Suprapubic skin (tissue), 4 donors: ENCODE measurements around the gene NFATC3.

Experiments used
- CTCF ChIP-seq, 2 donors: fragments of 200-600 bp in 1 of 2; fragments of 450-650 bp in 1 of 2; sonication (generic) in 1 of 2; IDR thresholded peaks; one replicate each; pipeline ENCODE4 v1.5.1; 2016 to 2019; ENCODE audit warnings: antibody characterized with exemption in 2 of 2, mild to moderate bottlenecking in 1 of 2, moderate library complexity in 1 of 2
- EP300 ChIP-seq: sonication (generic); formaldehyde crosslinking; IDR thresholded peaks from one replicate; pipeline ENCODE4 v1.6.1; 2017; ENCODE audit warnings: antibody characterized with exemption
- POLR2A ChIP-seq, 2 donors: fragments of 450-650 bp; IDR thresholded peaks; one replicate each; pipeline ENCODE4 v1.6.1; 2017; ENCODE audit warnings: antibody characterized with exemption in 2 of 2, mild to moderate bottlenecking in 2 of 2, moderate library complexity in 2 of 2
- POLR2AphosphoS5 ChIP-seq, 3 donors: sonication (generic); formaldehyde crosslinking; IDR thresholded peaks; one replicate each; pipeline ENCODE4 v1.6.1; 2017; ENCODE audit warnings: antibody characterized with exemption in 3 of 3

- TF ChIP-seq POLR2A (IDR thresholded peaks at IDR 0.05): no peak
- TF ChIP-seq CTCF (IDR thresholded peaks at IDR 0.05): no peak
- no peak for TF ChIP-seq POLR2AphosphoS5 (IDR thresholded peaks at IDR 0.05)
- TF ChIP-seq EP300: no peak
These were observed 145.0 kb downstream of the NFATC3 start for GRCh38 chr16:68230176-68230571.
